HepG2 (cell line): ENCODE measurements around the gene CHST10. TPM values are rescaled to one million over a fixed set of nuclear protein-coding genes. Genes with fewer than 3 reads are reported as not detected.

Source experiments
- AHDC1 ChIP-seq: sonication (generic); formaldehyde crosslinking; IDR thresholded peaks from 2 replicates; pipeline ENCODE4 v1.5.1; 2020; ENCODE audit warnings: mild to moderate bottlenecking, missing genetic modification reagents, borderline replicate concordance
- CENPBD1 ChIP-seq: sonication (generic); formaldehyde crosslinking; IDR thresholded peaks from 2 replicates; pipeline ENCODE4 v1.8.0; 2022; ENCODE audit warnings: missing genetic modification reagents, low read depth, mild to moderate bottlenecking, borderline replicate concordance
- DNMT1 ChIP-seq: sonication (generic); formaldehyde crosslinking; IDR thresholded peaks from 2 replicates; pipeline ENCODE4 v1.5.1; 2020; ENCODE audit warnings: mild to moderate bottlenecking, missing genetic modification reagents
- DPF2 ChIP-seq: sonication (generic); formaldehyde crosslinking; IDR thresholded peaks from 2 replicates; pipeline ENCODE4 v1.4.0; 2020; ENCODE audit warnings: mild to moderate bottlenecking, low read depth, missing genetic modification reagents, borderline replicate concordance
- ETV6 ChIP-seq: sonication (generic); formaldehyde crosslinking; conservative IDR thresholded peaks from 2 replicates; pipeline ENCODE4 v1.4.0; 2020; ENCODE audit warnings: missing genetic modification reagents
- FLYWCH1 ChIP-seq: sonication (generic); formaldehyde crosslinking; IDR thresholded peaks from 2 replicates; pipeline ENCODE4 v1.8.1; 2023; ENCODE audit warnings: mild to moderate bottlenecking, missing genetic modification reagents
- HMG20A ChIP-seq: IDR thresholded peaks from 2 replicates; pipeline ENCODE4 v1.6.1; 2016; ENCODE audit warnings: borderline replicate concordance
- KAT2B ChIP-seq: fragments of 150-350 bp; IDR thresholded peaks from 2 replicates; pipeline ENCODE4 v1.6.1; 2014; ENCODE audit warnings: low read depth, low read length, borderline replicate concordance
- KAT8 ChIP-seq: IDR thresholded peaks from 2 replicates; pipeline ENCODE4 v1.6.1; 2016; ENCODE audit warnings: missing genetic modification reagents, missing compliant biosample characterization
- MLX ChIP-seq: IDR thresholded peaks from 2 replicates; pipeline ENCODE4 v1.6.1; 2016
- PAX8 ChIP-seq: sonication (generic); formaldehyde crosslinking; IDR thresholded peaks from 2 replicates; pipeline ENCODE4 v1.8.0; 2022; ENCODE audit warnings: mild to moderate bottlenecking, missing genetic modification reagents, borderline replicate concordance
- PREB ChIP-seq: sonication (generic); formaldehyde crosslinking; IDR thresholded peaks from 2 replicates; pipeline ENCODE4 v1.4.0; 2020; ENCODE audit warnings: missing genetic modification reagents
- SNAPC2 ChIP-seq: sonication (generic); formaldehyde crosslinking; IDR thresholded peaks from 2 replicates; pipeline ENCODE4 v1.8.1; 2022; ENCODE audit warnings: mild to moderate bottlenecking, missing genetic modification reagents
- THAP8 ChIP-seq: sonication (generic); formaldehyde crosslinking; IDR thresholded peaks from 2 replicates; pipeline ENCODE4 v1.5.1; 2020; ENCODE audit warnings: missing genetic modification reagents, mild to moderate bottlenecking, borderline replicate concordance
- XRCC5 ChIP-seq: fragments of 200-400 bp; formaldehyde crosslinking; optimal IDR thresholded peaks from 2 replicates; pipeline ENCODE3; 2017; ENCODE audit warnings: mild to moderate bottlenecking, low read length
- ZBTB25 ChIP-seq: IDR thresholded peaks from 2 replicates; pipeline ENCODE4 v1.6.1; 2018; ENCODE audit warnings: missing genetic modification reagents
- ZBTB42 ChIP-seq: sonication (generic); formaldehyde crosslinking; IDR thresholded peaks from 2 replicates; pipeline ENCODE4 v1.5.0; 2020; ENCODE audit warnings: mild to moderate bottlenecking, missing genetic modification reagents
- ZNF124 ChIP-seq: sonication (generic); formaldehyde crosslinking; IDR thresholded peaks from 2 replicates; pipeline ENCODE4 v1.4.0; 2020; ENCODE audit warnings: missing genetic modification reagents
- ZNF775 ChIP-seq: sonication (generic); formaldehyde crosslinking; IDR thresholded peaks from 2 replicates; pipeline ENCODE4 v1.4.0; 2020; ENCODE audit warnings: missing genetic modification reagents, mild to moderate bottlenecking, moderate library complexity, borderline replicate concordance
- polyA plus RNA-seq, 8 experiments: library from polyadenylated mRNA; depleted of rRNA in 3 of 8; stranded (reverse) in 7 of 8; unstranded in 1 of 8; fragments of >200 nt; fragmentation: Illumina TruSeq in 4 of 8; extraction: Trizol in 4 of 8; gene quantifications; 2 replicates each; pipeline versions ENCODE4 v1.2.1 to v1.2.3, GENCODE V29; 2011 to 2016; ENCODE audit warnings: low read depth in 4 of 8, missing spikeins in 1 of 8, mixed read lengths in 1 of 8; ENCODE audit not compliant: insufficient read depth in 1 of 8
- total RNA-seq, 5 experiments: library from RNA; depleted of rRNA; stranded (reverse); fragments of >200 nt; fragmentation: Illumina TruSeq; extraction: Trizol; gene quantifications; 2 replicates each; pipeline ENCODE4 v1.2.3, GENCODE V29; 2016; ENCODE audit warnings: low read depth in 1 of 5

CHST10 gene
- total and polyA plus RNA-seq, 2 of the 13 experiments (the other 11 are each of a cell fraction or from before 2014, with no cell fraction given), result 10.5 to 14.2 TPM

GRCh38 chr2:100416935-100417710 is at the start of gene CHST10 (continued):
- TF ChIP-seq DPF2, result no peak
- TF ChIP-seq ZBTB25 (CRISPR knock-in tag), result no peak; the same call in 1 of the 2 replicates
- peak; percentile 55; the same call in 1 of the 2 replicates for TF ChIP-seq ZNF124 (CRISPR knock-in tag)
- TF ChIP-seq PAX8 (CRISPR knock-in tag), result no peak
- no peak for TF ChIP-seq SNAPC2
- no peak for TF ChIP-seq FLYWCH1 (CRISPR knock-in tag)
- no peak for TF ChIP-seq XRCC5
- TF ChIP-seq HMG20A (CRISPR knock-in tag), result peak; percentile 11; the same call in 1 of the 2 replicates
- no peak for TF ChIP-seq THAP8 (CRISPR knock-in tag)
- peak; percentile 52 for TF ChIP-seq KAT8 (CRISPR knock-in tag)
- TF ChIP-seq DNMT1 (CRISPR knock-in tag), result no peak
- no peak for TF ChIP-seq MLX (CRISPR knock-in tag)
- TF ChIP-seq AHDC1 (CRISPR knock-in tag), result 0 out of 2 replicates have a peak, but pooled peaks have one; percentile 19
- no peak for TF ChIP-seq PREB (CRISPR knock-in tag)
- TF ChIP-seq ETV6 (CRISPR knock-in tag), result no peak; the same call in 1 of the 2 replicates
- no peak for TF ChIP-seq KAT2B
- TF ChIP-seq ZBTB42 (CRISPR knock-in tag), result no peak
- no peak for TF ChIP-seq ZNF775 (CRISPR knock-in tag)
- no peak for TF ChIP-seq CENPBD1
